SIG-M5 treated with dmso at 0.1 percent for 504 hours (cell line): ENCODE data around the gene COL23A1.

Experiments used
- DNase-seq: peaks from one replicate; lab custom pipeline; 2025; ENCODE audit not compliant: unreplicated experiment; lab: John Stamatoyannopoulos, UW

Gene COL23A1

GRCh38 chr5:178560911-178561310, 29.3 kb downstream of the COL23A1 start:
- DNase-seq: no peak

GRCh38 chr5:178557416-178557815, 32.8 kb downstream of the COL23A1 start:
- DNase-seq: no peak

- DNase-seq: no peak
Observed at GRCh38 chr5:178555771-178556211, 34.4 kb downstream of the COL23A1 start.

- DNase-seq: no peak
Observed at GRCh38 chr5:178555005-178555404, 35.2 kb downstream of the COL23A1 start.

- no peak for DNase-seq
Observed at GRCh38 chr5:178554311-178554710, 35.9 kb downstream of the COL23A1 start.

- no peak for DNase-seq
Observed at GRCh38 chr5:178553517-178553916, 36.7 kb downstream of the COL23A1 start.

- no peak for DNase-seq
Observed at GRCh38 chr5:178551468-178551867, 38.7 kb downstream of the COL23A1 start.

- DNase-seq: peak; percentile 67
Observed at GRCh38 chr5:178551059-178551458, 39.1 kb downstream of the COL23A1 start.

- no peak for DNase-seq
Observed at GRCh38 chr5:178548746-178549145, 41.4 kb downstream of the COL23A1 start.

GRCh38 chr5:178547753-178548415, 42.3 kb downstream of the COL23A1 start:
- no peak for DNase-seq

GRCh38 chr5:178547052-178547666, 43.0 kb downstream of the COL23A1 start:
- no peak for DNase-seq

GRCh38 chr5:178546675-178547033, 43.5 kb downstream of the COL23A1 start:
- DNase-seq: no peak

GRCh38 chr5:178545941-178546674, 44.1 kb downstream of the COL23A1 start:
- DNase-seq: no peak

- DNase-seq: no peak
Observed at GRCh38 chr5:178545176-178545575, 45.0 kb downstream of the COL23A1 start.

- no peak for DNase-seq
Observed at GRCh38 chr5:178544166-178544834, 45.9 kb downstream of the COL23A1 start.

- DNase-seq: no peak
Observed at GRCh38 chr5:178542455-178542854, 47.7 kb downstream of the COL23A1 start.

- no peak for DNase-seq
Observed at GRCh38 chr5:178540526-178540925, 49.7 kb downstream of the COL23A1 start.

- peak; percentile 98 for DNase-seq
Observed at GRCh38 chr5:178538741-178539229, 51.4 kb downstream of the COL23A1 start.

- DNase-seq: peak; percentile 20
Observed at GRCh38 chr5:178537467-178538371, 52.5 kb downstream of the COL23A1 start.
